Raji (cell line): Measurements from ENCODE around the gene NBPF8.
A peak's percentile ranks its signal among the peaks of the same experiment; 100 is the strongest.

ENCODE experiments used
- POLR2A ChIP-seq: IDR thresholded peaks from 2 replicates; pipeline ENCODE4 v1.6.1; 2011; ENCODE audit warnings: low read depth, low read length, control low read depth; ENCODE audit not compliant: insufficient read depth

NBPF8 gene

GRCh38 chr1:120414911-120415480 is at the start of gene NBPF8:
NBPF8 (plus strand) TSS chr1:120415035; CDS start chr1:120436523, 21,488 bp downstream.
- 0 out of 2 replicates have a peak, but pooled peaks have one; percentile 28 for TF ChIP-seq POLR2A

GRCh38 chr1:120415492-120415961 is 692 bp downstream of the NBPF8 start:
- TF ChIP-seq POLR2A: peak; percentile 27; the same call in 1 of the 2 replicates
